Gastrocnemius medialis (tissue), 4 donors: Measurements from ENCODE around the gene RGS5.

ENCODE experiments used
- POLR2A ChIP-seq, 2 donors: fragments of 450-650 bp; IDR thresholded peaks; one replicate each; pipeline ENCODE4 v1.6.1; 2017; ENCODE audit warnings: antibody characterized with exemption in 2 of 2, mild to moderate bottlenecking in 2 of 2, moderate library complexity in 2 of 2
- TF ChIP-seq, protein P1 (sequence below), 5 experiments: fragments of 450-650 bp in 3 of 5; fragments of 200-600 bp in 2 of 5; sonication (generic) in 2 of 5; IDR thresholded peaks in 4 of 5; conservative IDR thresholded peaks in 1 of 5; 1 replicate in 4 of 5; 2 replicates in 1 of 5; pipeline ENCODE4 v1.5.1; 2016 to 2019; ENCODE audit warnings: antibody characterized with exemption in 5 of 5, mild to moderate bottlenecking in 3 of 5, moderate library complexity in 3 of 5

DNA sequence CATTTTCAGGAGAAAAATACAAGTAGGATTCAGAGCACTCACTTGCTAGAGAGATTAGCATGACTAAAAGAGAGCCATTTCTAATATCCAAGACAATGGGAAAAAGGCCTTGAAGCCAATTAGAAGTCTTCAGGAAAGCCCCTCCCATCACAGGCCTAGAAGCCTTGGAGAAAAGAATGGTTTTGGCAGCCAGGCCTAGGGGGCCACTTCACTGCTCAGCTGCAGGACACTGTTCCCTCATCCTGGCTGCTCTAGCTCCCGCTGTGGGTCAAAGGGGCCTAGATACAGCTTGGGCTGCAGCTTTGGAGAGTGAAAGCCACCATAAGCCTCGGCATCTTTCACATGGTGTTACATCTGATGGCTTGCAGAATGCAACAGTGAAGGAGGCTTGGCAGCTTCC is 70.7 kb downstream of the RGS5 start:
- TF ChIP-seq, protein P1, sequence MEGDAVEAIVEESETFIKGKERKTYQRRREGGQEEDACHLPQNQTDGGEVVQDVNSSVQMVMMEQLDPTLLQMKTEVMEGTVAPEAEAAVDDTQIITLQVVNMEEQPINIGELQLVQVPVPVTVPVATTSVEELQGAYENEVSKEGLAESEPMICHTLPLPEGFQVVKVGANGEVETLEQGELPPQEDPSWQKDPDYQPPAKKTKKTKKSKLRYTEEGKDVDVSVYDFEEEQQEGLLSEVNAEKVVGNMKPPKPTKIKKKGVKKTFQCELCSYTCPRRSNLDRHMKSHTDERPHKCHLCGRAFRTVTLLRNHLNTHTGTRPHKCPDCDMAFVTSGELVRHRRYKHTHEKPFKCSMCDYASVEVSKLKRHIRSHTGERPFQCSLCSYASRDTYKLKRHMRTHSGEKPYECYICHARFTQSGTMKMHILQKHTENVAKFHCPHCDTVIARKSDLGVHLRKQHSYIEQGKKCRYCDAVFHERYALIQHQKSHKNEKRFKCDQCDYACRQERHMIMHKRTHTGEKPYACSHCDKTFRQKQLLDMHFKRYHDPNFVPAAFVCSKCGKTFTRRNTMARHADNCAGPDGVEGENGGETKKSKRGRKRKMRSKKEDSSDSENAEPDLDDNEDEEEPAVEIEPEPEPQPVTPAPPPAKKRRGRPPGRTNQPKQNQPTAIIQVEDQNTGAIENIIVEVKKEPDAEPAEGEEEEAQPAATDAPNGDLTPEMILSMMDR (IDR thresholded peaks at IDR 0.05 in 4 of 5, conservative IDR thresholded peaks at IDR 0.05 in 1 of 5): no peak
- no peak for TF ChIP-seq POLR2A (IDR thresholded peaks at IDR 0.05)
